Measurements from ENCODE around the gene PIAS2. TPM values are rescaled to one million over a fixed set of nuclear protein-coding genes. Genes with fewer than 3 reads are reported as not detected.

PIAS2 gene
- total and polyA plus RNA-seq, 9 of the 15 experiments (the other 6 are each of a cell fraction or from before 2014, with no cell fraction given): 2.9 to 23.9 (median 12.0) TPM

DNA sequence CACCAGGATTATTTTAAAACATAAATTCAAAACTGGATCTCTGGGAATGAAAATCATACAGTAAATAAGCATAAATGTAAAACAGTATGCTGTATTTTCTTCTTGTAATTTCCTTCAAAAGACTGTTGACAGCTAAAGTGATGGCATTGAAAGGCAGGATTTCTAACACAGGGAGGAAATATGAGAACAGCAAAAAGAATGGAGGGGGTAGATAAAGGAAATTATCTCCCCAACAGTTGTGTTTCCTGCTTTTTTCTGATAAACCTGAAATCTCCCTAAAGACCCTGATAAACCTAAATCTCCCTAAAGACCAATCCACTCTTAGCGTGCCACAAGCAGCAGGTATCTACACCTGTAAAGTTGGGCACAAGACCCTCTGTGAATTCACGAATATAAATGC lies 50.8 kb downstream of the PIAS2 start (continued):
- TF ChIP-seq, protein P1, sequence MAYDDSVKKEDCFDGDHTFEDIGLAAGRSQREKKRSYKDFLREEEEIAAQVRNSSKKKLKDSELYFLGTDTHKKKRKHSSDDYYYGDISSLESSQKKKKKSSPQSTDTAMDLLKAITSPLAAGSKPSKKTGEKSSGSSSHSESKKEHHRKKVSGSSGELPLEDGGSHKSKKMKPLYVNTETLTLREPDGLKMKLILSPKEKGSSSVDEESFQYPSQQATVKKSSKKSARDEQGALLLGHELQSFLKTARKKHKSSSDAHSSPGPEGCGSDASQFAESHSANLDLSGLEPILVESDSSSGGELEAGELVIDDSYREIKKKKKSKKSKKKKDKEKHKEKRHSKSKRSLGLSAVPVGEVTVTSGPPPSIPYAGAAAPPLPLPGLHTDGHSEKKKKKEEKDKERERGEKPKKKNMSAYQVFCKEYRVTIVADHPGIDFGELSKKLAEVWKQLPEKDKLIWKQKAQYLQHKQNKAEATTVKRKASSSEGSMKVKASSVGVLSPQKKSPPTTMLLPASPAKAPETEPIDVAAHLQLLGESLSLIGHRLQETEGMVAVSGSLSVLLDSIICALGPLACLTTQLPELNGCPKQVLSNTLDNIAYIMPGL (CRISPR knock-in tag; IDR thresholded peaks at IDR 0.05): no peak
- TF ChIP-seq STAT5A (IDR thresholded peaks at IDR 0.05; ENCODE audit: borderline replicate concordance, low read length) (peak; percentile 59), CBFA2T3 (IDR thresholded peaks at IDR 0.05) (peak; percentile 92), EP400 (IDR thresholded peaks at IDR 0.05) (no peak), TARDBP (IDR thresholded peaks at IDR 0.05) (no peak), ZNF586 (CRISPR knock-in tag; conservative IDR thresholded peaks at IDR 0.05) (no peak), MEIS2 (IDR thresholded peaks at IDR 0.05; ENCODE audit: partially characterized antibody) (peak; percentile 84), BCOR (IDR thresholded peaks at IDR 0.05) (no peak), ARID1B (IDR thresholded peaks at IDR 0.05) (peak; percentile 92), SMARCE1 (IDR thresholded peaks at IDR 0.05) (peak; percentile 73; the same call in 1 of the 2 replicates), KDM1A (IDR thresholded peaks at IDR 0.05) (peak; percentile 77 to 83), ZNF644 (tag; IDR thresholded peaks at IDR 0.05; ENCODE audit: low read depth) (peak; percentile 53; the same call in 1 of the 2 replicates), DMBX1 (CRISPR knock-in tag; IDR thresholded peaks at IDR 0.05; ENCODE audit: borderline replicate concordance) (peak; percentile 33; the same call in 1 of the 2 replicates), ZNF785 (CRISPR knock-in tag; IDR thresholded peaks at IDR 0.05) (no peak), MTA3 (IDR thresholded peaks at IDR 0.05; ENCODE audit: borderline replicate concordance) (no peak), TRIM24 (IDR thresholded peaks at IDR 0.05) (peak; percentile 39 to 78; a peak in 2 of 4 replicates), CREB1 (IDR thresholded peaks at IDR 0.05) (no peak), CREB1 (CRISPR knock-in tag; IDR thresholded peaks at IDR 0.05) (no peak), ZNF282 (CRISPR knock-in tag; IDR thresholded peaks at IDR 0.05) (no peak), HEY1 (CRISPR knock-in tag; IDR thresholded peaks at IDR 0.05; ENCODE audit: borderline replicate concordance) (no peak), CXXC5 (CRISPR knock-in tag; IDR thresholded peaks at IDR 0.05) (no peak)
- TF ChIP-seq, protein P2, sequence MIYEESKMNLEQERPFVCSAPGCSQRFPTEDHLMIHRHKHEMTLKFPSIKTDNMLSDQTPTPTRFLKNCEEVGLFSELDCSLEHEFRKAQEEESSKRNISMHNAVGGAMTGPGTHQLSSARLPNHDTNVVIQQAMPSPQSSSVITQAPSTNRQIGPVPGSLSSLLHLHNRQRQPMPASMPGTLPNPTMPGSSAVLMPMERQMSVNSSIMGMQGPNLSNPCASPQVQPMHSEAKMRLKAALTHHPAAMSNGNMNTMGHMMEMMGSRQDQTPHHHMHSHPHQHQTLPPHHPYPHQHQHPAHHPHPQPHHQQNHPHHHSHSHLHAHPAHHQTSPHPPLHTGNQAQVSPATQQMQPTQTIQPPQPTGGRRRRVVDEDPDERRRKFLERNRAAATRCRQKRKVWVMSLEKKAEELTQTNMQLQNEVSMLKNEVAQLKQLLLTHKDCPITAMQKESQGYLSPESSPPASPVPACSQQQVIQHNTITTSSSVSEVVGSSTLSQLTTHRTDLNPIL (CRISPR knock-in tag; IDR thresholded peaks at IDR 0.05): no peak
- TF ChIP-seq, protein P3, sequence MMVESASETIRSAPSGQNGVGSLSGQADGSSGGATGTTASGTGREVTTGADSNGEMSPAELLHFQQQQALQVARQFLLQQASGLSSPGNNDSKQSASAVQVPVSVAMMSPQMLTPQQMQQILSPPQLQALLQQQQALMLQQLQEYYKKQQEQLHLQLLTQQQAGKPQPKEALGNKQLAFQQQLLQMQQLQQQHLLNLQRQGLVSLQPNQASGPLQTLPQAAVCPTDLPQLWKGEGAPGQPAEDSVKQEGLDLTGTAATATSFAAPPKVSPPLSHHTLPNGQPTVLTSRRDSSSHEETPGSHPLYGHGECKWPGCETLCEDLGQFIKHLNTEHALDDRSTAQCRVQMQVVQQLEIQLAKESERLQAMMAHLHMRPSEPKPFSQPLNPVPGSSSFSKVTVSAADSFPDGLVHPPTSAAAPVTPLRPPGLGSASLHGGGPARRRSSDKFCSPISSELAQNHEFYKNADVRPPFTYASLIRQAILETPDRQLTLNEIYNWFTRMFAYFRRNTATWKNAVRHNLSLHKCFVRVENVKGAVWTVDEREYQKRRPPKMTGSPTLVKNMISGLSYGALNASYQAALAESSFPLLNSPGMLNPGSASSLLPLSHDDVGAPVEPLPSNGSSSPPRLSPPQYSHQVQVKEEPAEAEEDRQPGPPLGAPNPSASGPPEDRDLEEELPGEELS (CRISPR knock-in tag; IDR thresholded peaks at IDR 0.05; ENCODE audit: borderline replicate concordance): no peak
- TF ChIP-seq, protein P4, sequence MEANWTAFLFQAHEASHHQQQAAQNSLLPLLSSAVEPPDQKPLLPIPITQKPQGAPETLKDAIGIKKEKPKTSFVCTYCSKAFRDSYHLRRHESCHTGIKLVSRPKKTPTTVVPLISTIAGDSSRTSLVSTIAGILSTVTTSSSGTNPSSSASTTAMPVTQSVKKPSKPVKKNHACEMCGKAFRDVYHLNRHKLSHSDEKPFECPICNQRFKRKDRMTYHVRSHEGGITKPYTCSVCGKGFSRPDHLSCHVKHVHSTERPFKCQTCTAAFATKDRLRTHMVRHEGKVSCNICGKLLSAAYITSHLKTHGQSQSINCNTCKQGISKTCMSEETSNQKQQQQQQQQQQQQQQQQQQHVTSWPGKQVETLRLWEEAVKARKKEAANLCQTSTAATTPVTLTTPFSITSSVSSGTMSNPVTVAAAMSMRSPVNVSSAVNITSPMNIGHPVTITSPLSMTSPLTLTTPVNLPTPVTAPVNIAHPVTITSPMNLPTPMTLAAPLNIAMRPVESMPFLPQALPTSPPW (CRISPR knock-in tag; IDR thresholded peaks at IDR 0.05): peak; percentile 37; the same call in 1 of the 2 replicates
